ENCODE measurements around the gene TRIM26. TPM values are rescaled to one million over a fixed set of nuclear protein-coding genes. Genes with fewer than 3 reads are reported as not detected.

The TRIM26 gene
- total RNA-seq, 1 donor from 2014 or later: 52.9 TPM

DNA sequence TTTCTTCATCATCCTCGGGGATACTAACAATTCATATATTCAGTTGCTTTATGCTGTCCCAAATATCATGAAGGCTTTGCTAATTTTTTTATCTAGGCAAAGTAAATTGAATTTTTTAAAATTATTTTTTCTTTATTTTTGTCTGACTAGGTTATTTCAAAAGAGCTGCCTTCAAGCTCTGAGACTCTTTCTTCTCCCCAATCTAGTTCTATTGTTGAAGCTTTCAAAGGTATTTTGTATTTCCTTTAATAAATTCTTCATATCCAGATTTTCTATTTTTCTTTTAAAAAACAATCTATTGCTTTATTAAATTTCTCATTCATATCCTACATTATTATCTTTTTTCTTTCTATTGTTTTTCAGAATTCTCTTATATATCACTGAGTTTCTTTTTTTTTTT is 33.1 kb downstream of the TRIM26 start:
- no peak for DNase-seq (ENCODE audit: low spot score, unreplicated experiment)
- Mint-ChIP-seq H3K9me3 (ENCODE audit: low read depth) (peaks cover 15% of the 10 kb centered on the region), H3K27ac (no peak overlapping the region), H3K27me3 (peaks cover 33% of the 10 kb centered on the region), H3K4me3 (ENCODE audit: low read depth) (no peak overlapping the region), H3K36me3 (ENCODE audit: insufficient read depth) (peaks cover 6% of the 10 kb centered on the region), H3K4me1 (ENCODE audit: low read depth) (no peaks in the 10 kb centered on the region)
- TF ChIP-seq, protein P1, sequence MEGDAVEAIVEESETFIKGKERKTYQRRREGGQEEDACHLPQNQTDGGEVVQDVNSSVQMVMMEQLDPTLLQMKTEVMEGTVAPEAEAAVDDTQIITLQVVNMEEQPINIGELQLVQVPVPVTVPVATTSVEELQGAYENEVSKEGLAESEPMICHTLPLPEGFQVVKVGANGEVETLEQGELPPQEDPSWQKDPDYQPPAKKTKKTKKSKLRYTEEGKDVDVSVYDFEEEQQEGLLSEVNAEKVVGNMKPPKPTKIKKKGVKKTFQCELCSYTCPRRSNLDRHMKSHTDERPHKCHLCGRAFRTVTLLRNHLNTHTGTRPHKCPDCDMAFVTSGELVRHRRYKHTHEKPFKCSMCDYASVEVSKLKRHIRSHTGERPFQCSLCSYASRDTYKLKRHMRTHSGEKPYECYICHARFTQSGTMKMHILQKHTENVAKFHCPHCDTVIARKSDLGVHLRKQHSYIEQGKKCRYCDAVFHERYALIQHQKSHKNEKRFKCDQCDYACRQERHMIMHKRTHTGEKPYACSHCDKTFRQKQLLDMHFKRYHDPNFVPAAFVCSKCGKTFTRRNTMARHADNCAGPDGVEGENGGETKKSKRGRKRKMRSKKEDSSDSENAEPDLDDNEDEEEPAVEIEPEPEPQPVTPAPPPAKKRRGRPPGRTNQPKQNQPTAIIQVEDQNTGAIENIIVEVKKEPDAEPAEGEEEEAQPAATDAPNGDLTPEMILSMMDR (IDR thresholded peaks at IDR 0.05; ENCODE audit: unreplicated experiment): no peak

DNA sequence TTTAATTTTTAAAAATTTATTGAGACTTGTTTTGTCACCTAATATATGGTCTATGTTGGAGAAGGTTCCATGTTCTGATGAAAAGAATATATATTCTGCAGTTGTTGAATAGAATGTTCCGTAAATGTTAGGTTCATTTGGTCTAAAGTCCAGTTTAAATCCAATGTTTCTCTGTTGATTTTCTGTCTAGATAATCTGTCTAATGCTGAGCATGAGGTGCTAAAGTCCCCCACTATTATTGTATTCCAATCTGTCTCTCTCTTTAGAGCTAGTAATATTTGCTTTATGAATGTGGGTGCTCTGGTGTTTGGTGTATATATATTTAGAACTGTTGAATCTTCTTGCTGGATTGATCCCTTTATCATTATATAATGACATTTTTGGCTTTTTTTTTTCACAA is 34.4 kb downstream of the TRIM26 start:
- TF ChIP-seq, protein P1 (IDR thresholded peaks at IDR 0.05; ENCODE audit: unreplicated experiment): no peak
- no peak for DNase-seq (ENCODE audit: low spot score, unreplicated experiment)
- Mint-ChIP-seq H3K9me3 (ENCODE audit: low read depth) (peaks cover 15% of the 10 kb centered on the region), H3K36me3 (ENCODE audit: insufficient read depth) (no peaks in the 10 kb centered on the region), H3K4me3 (ENCODE audit: low read depth) (no peak overlapping the region), H3K4me1 (ENCODE audit: low read depth) (no peaks in the 10 kb centered on the region), H3K27ac (no peak overlapping the region), H3K27me3 (peaks cover 45% of the 10 kb centered on the region)

DNA sequence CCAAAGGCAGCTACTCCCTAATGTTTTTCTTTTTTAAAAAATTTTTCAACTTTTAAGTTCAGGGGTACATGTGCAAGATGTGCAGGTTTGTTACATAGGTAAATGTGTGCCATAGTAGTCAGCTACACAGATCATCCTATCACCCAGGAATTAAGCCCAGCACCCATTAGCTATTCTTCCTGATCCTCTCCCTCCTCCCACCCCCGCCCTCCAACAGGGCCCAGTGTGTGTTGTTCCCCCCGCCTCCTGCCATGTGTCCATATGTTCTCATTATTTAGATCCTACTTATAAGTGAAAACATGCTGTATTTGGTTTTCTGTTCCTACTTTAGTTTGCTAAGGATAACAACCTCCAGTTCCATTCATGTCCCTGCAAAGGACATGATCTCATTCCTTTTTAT is 37.4 kb downstream of the TRIM26 start:
- peaks cover 11% of the 10 kb centered on the region for H3K9me3 Mint-ChIP-seq (ENCODE audit: low read depth)
- H3K4me1 Mint-ChIP-seq (ENCODE audit: low read depth): no peaks in the 10 kb centered on the region
- no peak for DNase-seq (ENCODE audit: low spot score, unreplicated experiment)
- no peak overlapping the region for H3K4me3 Mint-ChIP-seq (ENCODE audit: low read depth)
- H3K27me3 Mint-ChIP-seq: peaks cover 69% of the 10 kb centered on the region
- TF ChIP-seq, protein P1 (IDR thresholded peaks at IDR 0.05; ENCODE audit: unreplicated experiment): no peak
- no peaks in the 10 kb centered on the region for H3K36me3 Mint-ChIP-seq (ENCODE audit: insufficient read depth)
- no peak overlapping the region for H3K27ac Mint-ChIP-seq

DNA sequence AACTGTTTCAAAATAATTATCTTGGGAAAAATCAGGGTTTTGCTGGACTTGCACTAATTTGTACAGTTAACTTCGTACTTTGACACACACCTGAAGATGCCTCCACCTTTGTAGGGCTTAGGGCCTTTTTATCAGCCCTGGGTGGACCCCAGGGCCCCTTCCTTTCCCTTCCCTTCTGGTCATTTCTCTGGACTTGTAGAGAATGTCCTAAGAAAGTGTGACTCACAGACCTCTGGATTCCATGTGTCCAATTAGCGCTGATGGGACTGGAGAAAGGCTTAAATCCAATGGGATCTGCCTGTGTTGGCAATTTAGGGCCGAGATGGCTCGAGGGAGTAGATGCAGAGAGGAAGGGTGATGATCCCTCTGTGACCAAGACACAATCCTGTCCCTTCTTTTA is 40.5 kb downstream of the TRIM26 start:
- no peak for DNase-seq (ENCODE audit: low spot score, unreplicated experiment)
- TF ChIP-seq, protein P1 (IDR thresholded peaks at IDR 0.05; ENCODE audit: unreplicated experiment): no peak
- Mint-ChIP-seq H3K36me3 (ENCODE audit: insufficient read depth) (no peaks in the 10 kb centered on the region), H3K4me1 (ENCODE audit: low read depth) (no peaks in the 10 kb centered on the region), H3K4me3 (ENCODE audit: low read depth) (no peak overlapping the region), H3K27ac (no peak overlapping the region), H3K27me3 (peaks cover 91% of the 10 kb centered on the region), H3K9me3 (ENCODE audit: low read depth) (peaks cover under 1% of the 10 kb centered on the region)

DNA sequence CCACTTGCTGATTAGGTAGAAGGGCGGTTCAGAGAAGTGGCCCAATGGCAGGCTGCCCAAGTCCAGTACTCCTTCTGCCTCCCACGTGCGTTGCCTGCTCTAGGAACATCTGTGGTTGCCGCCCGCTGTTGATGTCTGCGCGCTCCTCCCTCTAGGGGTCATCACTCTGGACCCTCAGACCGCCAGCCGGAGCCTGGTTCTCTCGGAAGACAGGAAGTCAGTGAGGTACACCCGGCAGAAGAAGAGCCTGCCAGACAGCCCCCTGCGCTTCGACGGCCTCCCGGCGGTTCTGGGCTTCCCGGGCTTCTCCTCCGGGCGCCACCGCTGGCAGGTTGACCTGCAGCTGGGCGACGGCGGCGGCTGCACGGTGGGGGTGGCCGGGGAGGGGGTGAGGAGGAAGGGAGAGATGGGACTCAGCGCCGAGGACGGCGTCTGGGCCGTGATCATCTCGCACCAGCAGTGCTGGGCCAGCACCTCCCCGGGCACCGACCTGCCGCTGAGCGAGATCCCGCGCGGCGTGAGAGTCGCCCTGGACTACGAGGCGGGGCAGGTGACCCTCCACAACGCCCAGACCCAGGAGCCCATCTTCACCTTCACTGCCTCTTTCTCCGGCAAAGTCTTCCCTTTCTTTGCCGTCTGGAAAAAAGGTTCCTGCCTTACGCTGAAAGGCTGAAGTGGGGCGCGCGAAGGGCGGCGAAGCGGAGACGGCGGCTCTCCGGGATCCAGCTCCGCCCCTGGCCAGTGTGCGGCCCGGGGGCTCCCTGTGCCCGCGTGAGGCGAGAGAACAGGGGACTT is 41.3 kb downstream of the TRIM26 start:
- no peak overlapping the region for H3K27ac Mint-ChIP-seq
- H3K27me3 Mint-ChIP-seq: peaks cover 89% of the 10 kb centered on the region
- peak overlapping the region; percentile 12 for H3K4me3 Mint-ChIP-seq (ENCODE audit: low read depth)
- no peak for DNase-seq (ENCODE audit: low spot score, unreplicated experiment)
- no peaks in the 10 kb centered on the region for H3K36me3 Mint-ChIP-seq (ENCODE audit: insufficient read depth)
- no peaks in the 10 kb centered on the region for H3K9me3 Mint-ChIP-seq (ENCODE audit: low read depth)
- TF ChIP-seq, protein P1 (IDR thresholded peaks at IDR 0.05; ENCODE audit: unreplicated experiment): no peak
- no peaks in the 10 kb centered on the region for H3K4me1 Mint-ChIP-seq (ENCODE audit: low read depth)
